NCI-H2029 (cell line): ENCODE measurements around the gene PYGO2.
"Not testable (repeated sequence)": the region's sequence is repeated elsewhere in the genome, so short reads cannot be mapped to it uniquely, and the experiment has no call there.

Experiments used
- DNase-seq: peaks from one replicate; lab custom pipeline; 2025; lab: John Stamatoyannopoulos, UW

Gene PYGO2

DNA sequence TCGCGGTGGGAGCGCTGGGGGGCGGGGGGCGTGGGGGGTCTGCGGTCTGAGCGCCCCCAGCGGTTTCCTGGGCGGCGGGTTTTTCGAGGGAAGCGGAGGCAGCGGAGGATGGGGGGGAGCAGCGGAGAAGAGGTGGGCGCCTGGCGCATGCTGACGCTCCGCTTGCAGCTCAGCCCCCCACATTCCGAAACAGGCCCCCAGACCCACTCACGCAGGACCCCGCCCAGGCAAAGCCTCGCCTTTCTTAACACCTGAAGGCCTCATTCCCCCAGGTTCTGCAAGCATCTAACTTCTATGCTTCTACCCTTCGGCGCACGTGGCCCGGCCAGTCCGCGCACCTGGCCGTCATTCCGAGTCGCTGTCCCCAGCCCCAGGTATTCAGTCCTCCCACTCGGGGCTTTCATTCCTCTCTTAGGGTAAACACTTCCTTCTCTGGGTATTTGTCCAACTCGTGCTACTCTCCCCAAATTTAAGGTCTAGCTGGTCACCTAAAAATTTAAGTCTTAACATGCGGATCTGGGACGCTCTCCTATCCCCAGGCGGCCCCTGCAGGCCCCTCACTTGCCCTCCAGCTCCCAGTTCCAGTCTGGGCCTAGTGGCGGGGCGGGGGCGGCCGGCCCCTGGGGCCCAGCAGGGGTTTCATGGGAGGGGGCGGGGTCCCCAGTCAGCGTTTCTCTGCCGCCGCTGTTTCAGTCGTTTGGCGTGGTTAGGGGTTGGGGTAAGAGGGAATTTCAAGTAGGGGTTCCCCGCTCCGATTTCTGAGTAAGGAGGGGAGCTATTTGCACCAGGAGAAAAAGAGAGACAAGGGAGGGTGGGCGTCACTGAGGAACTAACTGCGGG lies 38.2 kb upstream of the PYGO2 start:
- DNase-seq: peak; percentile 50

DNA sequence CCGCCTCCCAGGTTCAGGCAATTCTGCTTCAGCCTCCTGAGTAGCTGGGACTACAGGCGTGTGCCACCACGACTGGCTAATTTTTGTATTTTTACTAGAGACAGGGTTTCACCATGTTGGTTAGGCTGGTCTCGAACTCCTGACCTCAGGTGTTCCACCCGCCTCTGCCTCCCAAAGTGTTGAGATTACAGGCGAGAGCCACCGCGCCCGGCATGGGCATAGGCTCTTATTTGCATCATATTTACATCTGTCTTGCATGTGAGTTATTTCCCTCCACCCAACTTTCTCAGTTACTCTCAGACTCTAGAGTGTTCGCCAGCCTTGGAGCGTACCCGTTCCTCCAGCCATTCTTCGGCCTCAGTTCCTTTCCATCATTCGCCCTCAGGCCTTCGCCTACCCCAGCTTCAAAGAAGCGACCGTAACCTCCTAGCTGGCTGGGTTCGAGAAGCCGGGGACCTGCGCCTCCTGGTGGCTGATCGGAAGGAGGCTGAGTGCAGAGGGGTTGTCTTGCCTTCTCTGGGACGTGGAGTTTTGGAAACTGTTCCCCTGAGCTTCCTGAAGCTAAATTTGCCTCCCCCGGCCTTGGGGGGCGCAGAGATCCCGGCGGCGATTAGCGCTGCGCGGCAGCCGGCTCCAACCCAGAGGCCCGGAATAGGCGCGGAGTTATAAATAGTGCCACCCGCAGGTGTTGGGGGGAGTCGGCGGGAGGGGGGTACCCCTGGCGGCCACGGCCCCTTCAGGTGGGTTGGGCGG lies 37.4 kb upstream of the PYGO2 start:
- DNase-seq: peak; percentile 22

DNA sequence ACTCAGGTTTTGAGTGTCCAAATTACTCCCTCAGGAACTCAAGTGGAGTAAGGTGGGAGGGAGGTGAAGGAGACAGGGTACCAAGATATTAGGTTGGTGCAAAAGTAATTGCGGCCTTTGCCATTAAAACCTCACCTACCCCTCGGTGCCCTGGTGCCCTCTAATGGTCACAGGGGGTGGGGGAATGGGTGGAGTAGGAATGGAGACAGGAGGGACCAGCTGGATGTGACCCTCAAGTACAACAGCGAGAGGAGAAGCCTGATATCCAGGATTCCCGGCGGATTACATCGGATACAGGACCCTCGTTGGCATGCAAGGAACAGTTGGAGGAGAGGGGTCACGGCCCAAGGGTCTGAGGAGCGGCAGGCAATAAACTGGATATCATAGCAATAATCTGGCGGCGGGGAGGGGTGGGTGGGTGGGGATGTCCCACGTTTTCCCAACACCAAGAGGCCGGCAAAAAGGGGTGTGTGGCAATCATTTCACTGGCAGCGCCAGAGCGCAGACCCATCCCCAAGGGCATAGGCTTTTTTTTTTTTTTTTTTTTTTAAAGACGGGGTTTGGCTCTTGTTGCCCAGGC lies 36.7 kb upstream of the PYGO2 start:
- no peak for DNase-seq

DNA sequence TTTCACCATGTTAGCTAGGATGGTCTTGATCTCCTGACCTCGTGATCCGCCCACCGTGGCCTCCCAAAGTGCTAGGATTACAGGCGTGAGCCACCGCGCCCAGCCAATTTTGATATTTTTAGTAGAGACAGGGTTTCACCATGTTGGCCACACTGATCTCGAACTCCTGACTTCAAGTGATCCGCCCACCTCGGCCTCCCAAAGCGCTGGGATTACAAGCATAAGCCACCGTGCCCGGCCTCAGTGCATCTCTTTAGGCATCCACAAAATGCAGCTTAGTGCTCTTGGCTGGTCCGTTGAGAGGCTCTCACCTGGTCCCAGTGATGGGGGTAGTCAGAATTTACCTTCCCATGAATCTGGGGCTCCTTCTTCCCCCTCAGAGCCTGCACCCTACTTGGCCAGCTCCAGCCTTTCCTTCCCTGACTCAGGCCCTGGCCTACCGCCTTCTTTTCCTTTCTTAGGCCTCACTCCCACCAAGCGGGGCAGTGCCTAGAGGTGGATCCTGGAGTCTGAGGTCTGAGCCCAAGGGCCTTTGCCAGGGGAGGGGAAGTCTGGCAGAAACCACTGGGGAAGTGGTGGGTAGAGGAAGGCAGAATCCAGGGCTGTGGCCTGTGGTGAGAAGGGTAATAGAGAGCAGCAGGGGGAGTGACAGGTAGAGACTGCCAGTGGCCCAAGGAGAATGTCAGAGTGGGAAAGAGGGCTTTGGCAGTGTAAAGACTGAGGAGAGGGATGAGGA lies 35.6 kb upstream of the PYGO2 start:
- no peak for DNase-seq

DNA sequence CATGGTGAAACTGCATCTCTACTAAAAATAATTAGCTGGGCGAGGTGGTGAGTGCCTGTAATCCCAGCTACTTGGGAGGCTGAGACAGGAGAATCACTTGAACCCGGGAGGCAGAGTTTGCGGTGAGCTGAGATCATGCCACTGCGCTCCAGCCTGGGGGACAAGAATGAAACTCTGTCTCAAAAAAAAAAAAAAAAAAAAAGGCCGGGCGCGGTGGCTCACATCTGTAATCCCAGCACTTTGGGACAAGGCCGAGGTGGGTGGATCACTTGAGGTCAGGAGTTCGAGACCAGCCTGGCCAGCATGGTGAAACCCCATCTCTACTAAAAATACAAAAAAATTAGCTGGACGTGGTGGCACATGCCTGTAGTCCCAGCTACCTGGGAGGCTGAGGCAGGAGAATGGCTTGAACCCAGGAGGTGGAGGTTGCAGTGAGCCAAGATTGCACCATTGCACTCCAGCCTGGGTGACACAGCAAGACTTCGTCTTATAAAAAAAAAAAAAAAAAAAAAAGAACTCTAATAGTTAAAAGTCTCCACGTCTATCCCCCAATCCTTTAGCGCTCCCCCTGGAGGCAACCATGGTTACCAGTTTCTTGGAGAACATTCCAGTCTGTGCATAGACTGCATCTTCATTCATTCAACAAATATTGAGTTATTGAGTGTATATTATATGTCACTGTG lies 33.9 kb upstream of the PYGO2 start:
- not testable (repeated sequence) for DNase-seq

DNA sequence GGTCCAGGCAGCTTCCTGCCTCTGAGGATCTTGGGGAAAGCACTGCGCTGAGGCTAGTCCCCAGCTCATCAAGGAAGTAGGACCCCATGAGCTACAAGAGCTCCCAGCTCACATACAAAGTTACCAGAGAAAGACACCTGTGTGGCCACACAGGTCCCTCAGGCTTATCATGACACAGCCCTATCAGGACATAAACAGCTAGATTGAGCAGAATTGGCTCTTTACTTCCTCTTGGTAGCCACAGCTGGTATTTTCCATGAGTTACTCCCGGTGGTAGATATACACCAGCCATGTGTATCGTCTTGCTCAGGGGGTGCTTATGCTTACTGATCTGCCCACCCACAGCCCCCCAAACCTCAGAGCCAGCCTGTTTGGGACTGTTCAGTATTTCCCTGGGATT lies 33.0 kb upstream of the PYGO2 start:
- no peak for DNase-seq

DNA sequence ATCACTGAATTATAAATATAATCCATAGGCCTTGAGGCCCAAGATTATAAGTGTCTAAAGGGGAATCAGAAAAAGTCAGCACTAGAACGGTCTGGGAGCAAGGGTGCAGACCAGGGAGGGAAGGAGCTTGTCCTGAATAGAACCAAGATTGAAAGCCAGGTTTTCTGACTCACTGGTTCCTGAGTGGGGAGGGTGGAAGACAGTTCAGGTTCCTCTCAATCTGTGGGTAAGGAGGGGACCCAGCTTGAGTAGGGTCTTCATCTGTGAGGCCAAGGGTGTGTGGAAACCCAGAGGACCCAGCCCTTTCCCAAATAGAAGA lies 32.6 kb upstream of the PYGO2 start:
- DNase-seq: no peak

DNA sequence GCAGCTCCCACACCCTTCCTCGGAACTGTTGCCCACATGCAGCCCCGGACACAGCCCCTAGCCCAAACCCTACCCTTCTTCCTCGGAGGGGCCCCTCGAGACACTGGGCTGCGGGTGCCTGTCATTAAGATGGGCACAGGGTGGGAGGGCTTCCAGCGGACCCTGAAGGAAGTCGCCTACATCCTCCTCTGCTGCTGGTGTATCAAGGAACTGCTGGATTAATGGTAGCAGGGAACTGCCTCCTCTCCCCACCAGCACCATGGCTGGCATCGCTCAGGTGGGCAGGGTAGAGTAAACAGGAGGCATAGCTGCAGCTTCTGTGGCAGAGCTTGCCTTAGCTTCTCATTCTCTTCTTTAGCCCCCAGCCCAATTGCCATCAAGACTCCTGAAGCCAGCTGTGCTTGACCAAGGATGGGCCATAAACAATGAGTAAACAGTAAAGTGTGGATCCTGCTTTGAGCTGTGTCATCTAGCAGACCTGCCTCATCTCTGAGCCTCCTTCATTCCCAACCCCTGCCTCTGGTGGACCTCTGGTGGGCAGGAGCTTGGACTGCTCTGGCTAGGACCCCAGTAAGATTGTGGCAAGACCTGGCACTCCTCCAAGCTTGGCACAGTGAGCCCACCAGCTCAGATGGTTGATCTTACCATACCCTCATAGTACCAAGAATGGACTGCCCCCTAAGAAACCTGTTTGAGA lies 32.1 kb upstream of the PYGO2 start, which contains the start of gene LENEP:
Gene LENEP (plus strand): TSS at position 15 of the 697 bp plus-strand sequence. CDS start 22 bp downstream, at position 37.
- no peak for DNase-seq

DNA sequence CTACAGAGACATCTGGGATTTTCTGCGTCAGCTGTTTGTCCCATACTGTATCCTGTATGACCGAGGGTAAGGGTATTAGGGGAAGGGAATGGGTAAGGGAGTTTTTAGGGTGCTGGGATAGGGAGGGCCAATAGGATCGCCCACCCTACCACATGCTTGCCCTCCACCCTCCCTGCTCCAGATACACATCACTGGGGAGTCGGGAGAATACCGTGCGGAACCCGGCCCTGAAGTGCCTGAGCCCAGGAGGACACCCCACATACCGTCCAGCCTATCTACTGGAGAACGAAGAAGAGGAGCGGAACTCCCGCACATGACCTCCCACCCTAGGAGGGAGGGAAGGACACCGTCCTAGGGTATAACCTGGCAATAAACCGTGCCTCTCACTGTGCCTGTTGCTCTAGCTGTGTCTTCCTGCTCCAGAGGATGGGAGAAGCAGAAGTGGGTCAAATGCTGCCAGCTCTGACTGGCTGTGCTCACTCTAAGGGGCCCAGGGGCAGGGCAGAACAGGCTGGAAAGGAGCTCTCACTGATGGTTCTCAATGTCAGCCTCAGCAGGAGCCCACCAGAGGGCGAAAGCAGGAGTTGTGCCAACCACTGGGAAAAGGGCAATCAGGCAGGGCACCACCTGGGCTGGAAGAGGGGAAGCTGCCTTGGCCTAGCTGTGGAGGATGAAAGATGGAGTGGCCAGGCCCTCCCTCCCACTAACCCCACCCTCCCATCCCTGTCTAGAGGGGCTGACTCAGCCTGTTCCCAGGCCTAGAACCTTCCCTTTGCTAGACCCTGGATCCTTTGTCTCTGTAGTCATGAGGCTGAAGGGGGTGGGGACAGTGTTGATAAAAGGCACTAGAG lies 31.4 kb upstream of the PYGO2 start:
- no peak for DNase-seq

DNA sequence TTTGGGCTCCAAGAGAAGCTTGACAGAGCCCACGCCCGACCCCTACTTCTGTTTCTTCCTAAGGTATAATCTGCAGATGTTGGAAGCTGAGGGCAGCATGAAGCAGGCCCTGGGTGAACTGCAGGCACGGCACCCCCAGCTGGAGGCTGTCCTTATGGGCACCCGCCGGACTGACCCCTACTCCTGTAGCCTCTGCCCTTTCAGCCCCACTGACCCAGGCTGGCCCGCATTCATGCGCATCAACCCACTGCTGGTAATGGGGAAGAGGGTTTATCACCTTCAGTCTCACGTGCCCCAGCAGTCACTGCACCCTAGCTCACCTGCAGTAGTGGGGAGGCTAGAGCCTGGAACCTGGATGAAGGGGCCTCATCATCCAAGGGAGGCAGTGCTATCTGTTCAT lies 28.7 kb upstream of the PYGO2 start:
- no peak for DNase-seq

DNA sequence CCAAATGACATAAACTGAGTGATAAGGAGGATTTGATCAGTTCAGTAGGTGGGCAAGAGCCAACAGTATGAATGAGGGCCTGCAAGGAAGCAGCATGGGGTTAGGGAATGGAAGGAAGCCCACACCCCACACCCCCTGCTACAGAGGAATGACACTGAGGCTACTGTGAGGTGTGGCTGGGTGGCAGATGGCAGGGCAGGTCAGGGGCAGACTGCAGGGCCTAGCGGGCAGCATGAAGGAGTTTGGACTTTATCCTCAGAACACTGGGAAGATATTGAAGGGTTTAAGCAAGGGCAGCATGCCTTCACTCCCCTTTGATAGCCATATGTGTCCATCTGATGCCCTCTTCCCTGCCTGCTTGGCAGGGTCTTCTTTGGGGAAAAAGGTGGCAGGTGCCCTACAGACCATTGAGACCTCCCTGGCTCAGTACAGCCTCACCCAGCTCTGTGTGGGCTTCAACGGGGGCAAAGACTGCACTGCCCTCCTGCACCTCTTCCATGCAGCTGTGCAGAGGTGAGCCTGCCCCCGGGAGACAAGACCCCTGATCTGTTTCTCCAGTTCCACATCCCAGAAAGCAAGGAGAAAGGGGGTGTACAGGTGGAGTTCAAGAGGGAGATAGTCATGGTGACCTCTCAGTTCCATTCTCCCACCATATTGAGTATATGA lies 27.7 kb upstream of the PYGO2 start:
- DNase-seq: no peak

DNA sequence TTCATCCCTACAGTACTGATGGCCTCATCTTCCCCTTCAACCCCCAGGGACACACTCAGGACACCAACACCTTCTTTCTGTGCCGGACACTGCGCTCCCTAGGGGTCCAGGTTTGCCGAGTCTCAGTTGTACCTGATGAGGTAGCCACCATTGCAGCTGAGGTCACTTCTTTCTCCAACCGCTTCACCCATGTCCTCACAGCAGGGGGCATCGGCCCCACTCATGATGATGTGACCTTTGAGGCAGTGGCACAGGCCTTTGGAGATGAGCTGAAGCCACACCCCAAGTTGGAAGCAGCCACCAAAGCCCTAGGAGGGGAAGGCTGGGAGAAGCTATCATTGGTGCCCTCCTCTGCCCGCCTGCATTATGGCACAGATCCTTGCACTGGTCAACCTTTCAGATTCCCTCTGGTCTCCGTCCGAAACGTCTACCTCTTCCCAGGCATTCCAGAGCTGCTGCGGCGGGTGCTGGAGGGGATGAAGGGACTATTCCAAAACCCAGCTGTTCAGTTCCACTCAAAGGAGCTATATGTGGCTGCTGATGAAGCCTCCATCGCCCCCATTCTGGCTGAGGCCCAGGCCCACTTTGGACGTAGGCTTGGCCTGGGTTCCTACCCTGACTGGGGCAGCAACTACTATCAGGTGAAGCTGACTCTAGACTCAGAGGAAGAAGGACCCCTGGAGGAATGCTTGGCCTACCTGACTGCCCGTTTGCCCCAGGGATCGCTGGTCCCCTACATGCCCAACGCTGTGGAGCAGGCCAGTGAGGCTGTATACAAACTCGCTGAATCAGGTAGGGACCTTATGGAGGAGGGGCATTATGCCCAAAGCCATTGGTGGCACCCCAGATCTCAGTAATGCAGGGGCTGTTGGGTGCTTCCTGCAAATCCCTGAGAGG lies 26.7 kb upstream of the PYGO2 start:
- no peak for DNase-seq

DNA sequence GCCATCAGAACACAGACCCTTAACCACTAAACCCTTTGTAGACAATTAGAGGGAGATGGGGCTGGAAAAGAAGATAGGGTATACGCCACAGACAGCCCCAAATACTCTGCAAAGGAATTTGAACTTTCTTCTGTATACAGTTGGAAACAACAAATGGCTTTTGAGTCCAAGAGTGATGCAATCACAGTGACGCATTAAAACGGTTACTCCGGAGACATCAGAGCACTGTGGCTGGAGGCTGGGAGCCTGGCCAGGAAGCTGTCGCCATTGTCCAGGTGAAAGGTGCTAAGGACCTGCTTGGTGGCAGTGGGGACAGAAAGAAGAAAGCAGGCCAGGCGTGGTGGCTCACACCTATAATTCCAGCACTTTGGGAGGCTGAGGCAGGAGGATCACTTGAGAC lies 25.7 kb upstream of the PYGO2 start:
- DNase-seq: no peak

DNA sequence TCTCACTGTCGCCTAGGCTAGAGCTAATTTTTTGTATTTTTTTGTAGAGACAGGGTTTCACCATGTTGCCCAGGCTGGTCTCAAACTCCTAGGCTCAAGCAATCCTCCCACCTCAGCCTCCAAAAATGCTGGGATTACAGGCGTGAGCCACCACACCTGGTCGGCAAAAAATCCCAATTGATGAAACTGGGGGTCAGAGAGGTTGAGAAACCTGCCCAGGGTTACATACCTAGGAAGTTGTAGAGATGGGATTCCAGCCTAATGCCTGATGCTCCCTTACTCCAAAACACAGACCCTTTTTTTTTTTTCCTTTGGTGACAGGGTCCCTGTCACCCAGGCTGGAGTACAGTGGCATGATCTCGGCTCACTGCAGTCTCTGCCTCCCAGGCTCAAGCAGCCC lies 25.2 kb upstream of the PYGO2 start:
- DNase-seq: not testable (repeated sequence)

DNA sequence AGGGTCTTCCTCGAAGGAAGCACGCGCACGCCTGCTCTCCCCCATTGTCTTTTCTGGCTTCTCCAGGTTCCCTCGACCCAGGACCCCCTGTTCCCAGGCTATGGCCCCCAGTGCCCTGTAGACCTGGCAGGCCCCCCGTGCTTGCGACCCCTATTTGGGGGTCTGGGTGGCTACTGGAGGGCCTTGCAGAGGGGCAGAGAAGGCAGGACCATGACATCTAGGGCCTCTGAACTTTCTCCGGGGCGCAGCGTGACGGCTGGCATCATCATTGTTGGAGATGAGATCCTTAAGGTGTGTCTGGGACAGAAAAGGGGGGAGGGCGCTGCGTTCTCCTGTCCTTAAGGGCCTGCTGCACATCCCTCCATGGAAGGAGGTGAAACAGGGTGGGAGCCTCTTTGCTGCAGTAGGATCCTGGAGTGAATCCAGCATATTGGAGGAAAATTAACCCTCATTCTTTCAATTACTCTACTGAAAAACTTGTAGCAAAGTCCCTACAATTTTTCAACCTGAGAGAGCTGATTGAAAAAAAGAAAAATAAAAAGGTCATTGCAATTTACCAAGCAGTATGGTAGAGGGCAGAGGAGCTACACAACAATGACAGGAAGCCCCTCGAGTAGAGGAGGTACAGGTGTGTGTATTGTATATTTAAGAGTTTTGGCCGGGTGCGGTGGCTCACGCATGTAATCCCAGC lies 22.3 kb upstream of the PYGO2 start:
- DNase-seq: peak; percentile 17

DNA sequence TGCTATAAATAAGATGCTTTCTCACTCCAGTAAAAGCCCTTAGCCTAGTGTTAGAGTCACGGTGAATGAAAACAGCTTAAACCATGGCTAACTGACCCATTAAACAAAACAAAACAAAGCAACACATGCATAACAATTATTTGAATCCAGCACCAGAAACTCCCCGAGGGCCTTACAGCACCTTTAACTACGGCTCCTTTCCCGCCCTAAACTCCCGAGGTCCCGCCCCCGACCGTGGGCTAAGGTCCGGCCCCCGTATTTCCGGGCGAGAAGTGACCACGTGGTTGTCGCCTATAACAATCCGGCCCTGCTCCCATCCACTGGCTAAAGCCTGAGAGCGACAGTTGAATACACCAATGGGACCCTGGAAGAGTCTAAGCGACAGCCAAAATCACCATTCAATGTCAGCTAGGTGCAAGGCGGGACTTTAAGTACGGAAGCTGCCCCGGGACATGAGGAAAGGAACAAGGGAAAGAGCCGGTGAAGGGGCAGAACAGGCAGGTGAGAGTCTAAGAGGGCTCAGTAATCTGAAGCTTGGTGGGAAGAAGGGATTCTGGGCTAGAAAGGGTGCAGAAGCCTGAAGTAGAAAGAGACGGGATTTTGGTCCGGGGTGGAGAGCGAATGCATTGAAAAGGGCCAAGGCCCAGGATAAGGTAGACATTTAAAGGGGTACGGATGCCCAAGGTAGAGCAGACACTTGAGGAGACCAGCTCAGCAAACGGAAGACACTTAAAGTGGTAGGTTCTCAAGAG lies 21.5 kb upstream of the PYGO2 start, which contains the start of gene FLAD1:
Gene FLAD1 (plus strand): TSS at position 448 of the 752 bp plus-strand sequence. CDS start 351 bp downstream, outside the sequence.
- peak; percentile 99 for DNase-seq

DNA sequence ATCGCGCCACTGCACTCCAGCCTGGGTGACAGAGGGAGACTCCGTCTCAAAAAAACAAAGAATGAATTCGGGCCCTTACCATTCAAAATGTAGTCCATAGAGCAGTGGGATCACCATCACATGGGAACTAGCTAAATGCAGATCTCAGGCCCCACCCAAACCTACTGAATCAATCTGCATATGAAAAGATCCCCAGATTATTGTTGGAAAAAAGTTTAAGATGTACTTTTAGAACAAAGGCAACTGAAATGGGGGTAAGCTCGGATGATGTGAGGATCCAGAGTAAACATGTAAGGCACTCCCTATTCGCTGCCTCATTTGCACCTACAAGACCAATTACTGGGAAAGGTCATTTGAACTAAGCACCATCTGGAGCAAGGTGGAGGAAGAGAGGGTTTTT lies 20.8 kb upstream of the PYGO2 start:
- DNase-seq: no peak
